ENCODE measurements around the gene KIAA1671. TPM values are rescaled to one million over a fixed set of nuclear protein-coding genes. Genes with fewer than 3 reads are reported as not detected.

Gene KIAA1671
- total and polyA plus RNA-seq, 2 of the 4 experiments (the other 2 are of a cell fraction) = 0.02 TPM; not detected in 1

DNA sequence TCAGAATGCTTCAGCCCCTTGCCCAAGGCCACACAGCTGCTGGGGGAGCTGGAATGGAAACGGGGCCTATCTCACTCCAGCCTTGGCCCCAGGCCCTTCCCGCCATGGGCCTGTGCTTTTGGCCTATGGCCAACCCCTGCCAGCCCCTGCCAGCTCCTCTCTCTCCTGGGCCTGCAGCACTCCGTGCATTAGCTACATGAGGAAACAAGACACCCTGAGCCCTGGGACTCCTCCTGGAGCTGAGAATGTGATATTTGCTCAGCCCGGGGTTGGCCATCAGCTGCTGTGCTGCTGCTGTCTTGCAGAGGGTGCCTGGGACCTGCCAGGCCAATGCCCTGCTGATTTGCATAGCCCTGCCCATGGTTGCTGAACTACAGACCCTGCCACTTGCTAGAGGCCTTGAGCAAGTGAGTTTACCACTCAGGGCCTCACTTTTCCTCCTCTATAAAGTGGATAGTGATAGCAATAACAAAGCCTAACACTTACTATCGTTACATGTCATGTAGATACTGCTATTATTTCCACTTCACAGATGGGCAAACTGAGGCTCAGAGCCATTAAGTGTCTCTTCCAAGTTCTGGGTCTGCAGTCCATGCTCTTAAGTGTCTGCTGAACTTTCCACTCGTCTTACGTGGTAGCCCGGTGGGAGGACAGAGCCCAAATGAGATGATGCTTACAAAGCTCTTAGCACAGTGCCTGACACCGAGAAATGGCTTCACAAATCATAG, 99.6 kb downstream of the KIAA1671 start:
- Histone ChIP-seq H3K4ac (ENCODE audit: low read depth, low read length) (no peak overlapping the region), H4K8ac (ENCODE audit: low read depth in 2 of 2, low read length in 2 of 2) (no peak overlapping the region), H3K27ac (ENCODE audit: insufficient read depth, low read length) (no peak overlapping the region), H3K18ac (ENCODE audit: low read depth, low read length) (no peak overlapping the region), H3K4me1 (ENCODE audit: control insufficient read depth, insufficient read depth, low read length) (no peaks in the 10 kb centered on the region), H3K9me3 (ENCODE audit: control insufficient read depth, insufficient read depth, low read length) (no peaks in the 10 kb centered on the region), H4K91ac (ENCODE audit: insufficient read depth, low read depth, low read length) (no peak overlapping the region), H2BK5ac (ENCODE audit: low read depth, low read length, poor library complexity, severe bottlenecking) (no peak overlapping the region), H3K4me3 (ENCODE audit: insufficient read depth, low read depth, low read length) (no peak overlapping the region), H3K23ac (ENCODE audit: low read depth, low read length) (no peak overlapping the region), H2BK120ac (ENCODE audit: low read depth, low read length) (no peak overlapping the region), H4K20me1 (ENCODE audit: insufficient read depth, low read length) (no peaks in the 10 kb centered on the region), H2AK9ac (replicated peaks; ENCODE audit: low read depth, low read length, poor library complexity) (no peak overlapping the region), H3K4me2 (ENCODE audit: low read depth, low read length) (no peak overlapping the region), H3K27me3 (ENCODE audit: control insufficient read depth, insufficient read depth, low read length) (no peaks in the 10 kb centered on the region), H3K56ac (ENCODE audit: extremely low read depth, insufficient read depth, low read length) (no peak overlapping the region), H2AK5ac (ENCODE audit: low read depth, low read length) (no peak overlapping the region), H2AFZ (replicated peaks; ENCODE audit: low read length, poor library complexity) (no peak overlapping the region), H2BK20ac (ENCODE audit: low read depth, low read length) (no peak overlapping the region), H4K5ac (ENCODE audit: low read depth, low read length) (no peak overlapping the region), H3K14ac (replicated peaks; ENCODE audit: low read depth, low read length) (no peak overlapping the region), H3K79me1 (ENCODE audit: low read depth in 1 of 2, low read length in 2 of 2) (no peaks in the 10 kb centered on the region), H3K36me3 (ENCODE audit: control insufficient read depth, insufficient read depth, low read length) (no peaks in the 10 kb centered on the region), H3K9ac (ENCODE audit: low read depth, low read length) (no peak overlapping the region), H3K9me1 (ENCODE audit: insufficient read depth, low read length) (no peaks in the 10 kb centered on the region), H2BK15ac (ENCODE audit: low read depth, low read length) (no peak overlapping the region)
- dilution Hi-C loops (cut with HindIII; ENCODE audit: low sequenced_read_pairs, unreplicated experiment) = no loop called here
- DNase-seq (no peak), ATAC-seq (ENCODE audit: low read depth) (no peak)
- ChIA-PET CTCF (no interaction called here), POLR2A (ENCODE audit: unreplicated experiment) (no interaction called here)
- in situ Hi-C loops (cut with MboI; ENCODE audit: low sequenced_read_pairs) = no loop called here
- WGBS, 2 experiments (ENCODE audit: extremely low coverage in 2 of 2, insufficient read length in 1 of 2) = 31% methylated on average over 2 of the region's 9 CpGs; no CpG with 5 or more reads in 1 of the 2 experiments
- no TSS peak for BruUV-seq (replicated peaks)
- intact Hi-C loops (cut with micrococcal nuclease) = no loop called here
- TF ChIP-seq RCOR1 (IDR thresholded peaks at IDR 0.05; ENCODE audit: insufficient replicate concordance, low read length) (no peak), RFX5 (IDR thresholded peaks at IDR 0.05; ENCODE audit: low read depth, low read length) (no peak), BHLHE40 (IDR thresholded peaks at IDR 0.05; ENCODE audit: low read depth, low read length) (no peak), POLR2A (IDR thresholded peaks at IDR 0.05; ENCODE audit: low read depth, low read length) (no peak), SMC3 (IDR thresholded peaks at IDR 0.05; ENCODE audit: low read depth, low read length) (no peak), MAFK (IDR thresholded peaks at IDR 0.05; ENCODE audit: low read depth, low read length) (no peak), MAZ (IDR thresholded peaks at IDR 0.05; ENCODE audit: borderline replicate concordance, low read depth, low read length) (no peak)
- TF ChIP-seq, protein P1, sequence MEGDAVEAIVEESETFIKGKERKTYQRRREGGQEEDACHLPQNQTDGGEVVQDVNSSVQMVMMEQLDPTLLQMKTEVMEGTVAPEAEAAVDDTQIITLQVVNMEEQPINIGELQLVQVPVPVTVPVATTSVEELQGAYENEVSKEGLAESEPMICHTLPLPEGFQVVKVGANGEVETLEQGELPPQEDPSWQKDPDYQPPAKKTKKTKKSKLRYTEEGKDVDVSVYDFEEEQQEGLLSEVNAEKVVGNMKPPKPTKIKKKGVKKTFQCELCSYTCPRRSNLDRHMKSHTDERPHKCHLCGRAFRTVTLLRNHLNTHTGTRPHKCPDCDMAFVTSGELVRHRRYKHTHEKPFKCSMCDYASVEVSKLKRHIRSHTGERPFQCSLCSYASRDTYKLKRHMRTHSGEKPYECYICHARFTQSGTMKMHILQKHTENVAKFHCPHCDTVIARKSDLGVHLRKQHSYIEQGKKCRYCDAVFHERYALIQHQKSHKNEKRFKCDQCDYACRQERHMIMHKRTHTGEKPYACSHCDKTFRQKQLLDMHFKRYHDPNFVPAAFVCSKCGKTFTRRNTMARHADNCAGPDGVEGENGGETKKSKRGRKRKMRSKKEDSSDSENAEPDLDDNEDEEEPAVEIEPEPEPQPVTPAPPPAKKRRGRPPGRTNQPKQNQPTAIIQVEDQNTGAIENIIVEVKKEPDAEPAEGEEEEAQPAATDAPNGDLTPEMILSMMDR (conservative IDR thresholded peaks at IDR 0.05; ENCODE audit: low read depth, low read length) = no peak
- TF ChIP-seq, protein P2, sequence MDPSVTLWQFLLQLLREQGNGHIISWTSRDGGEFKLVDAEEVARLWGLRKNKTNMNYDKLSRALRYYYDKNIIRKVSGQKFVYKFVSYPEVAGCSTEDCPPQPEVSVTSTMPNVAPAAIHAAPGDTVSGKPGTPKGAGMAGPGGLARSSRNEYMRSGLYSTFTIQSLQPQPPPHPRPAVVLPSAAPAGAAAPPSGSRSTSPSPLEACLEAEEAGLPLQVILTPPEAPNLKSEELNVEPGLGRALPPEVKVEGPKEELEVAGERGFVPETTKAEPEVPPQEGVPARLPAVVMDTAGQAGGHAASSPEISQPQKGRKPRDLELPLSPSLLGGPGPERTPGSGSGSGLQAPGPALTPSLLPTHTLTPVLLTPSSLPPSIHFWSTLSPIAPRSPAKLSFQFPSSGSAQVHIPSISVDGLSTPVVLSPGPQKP (IDR thresholded peaks at IDR 0.05; ENCODE audit: borderline replicate concordance, low read depth, low read length) = no peak
